ENCODE data around the gene SAA1.

GRCh38 chr11:18229501-18229900 is 36.6 kb upstream of the SAA1 start:
- TF ChIP-seq, protein P1, sequence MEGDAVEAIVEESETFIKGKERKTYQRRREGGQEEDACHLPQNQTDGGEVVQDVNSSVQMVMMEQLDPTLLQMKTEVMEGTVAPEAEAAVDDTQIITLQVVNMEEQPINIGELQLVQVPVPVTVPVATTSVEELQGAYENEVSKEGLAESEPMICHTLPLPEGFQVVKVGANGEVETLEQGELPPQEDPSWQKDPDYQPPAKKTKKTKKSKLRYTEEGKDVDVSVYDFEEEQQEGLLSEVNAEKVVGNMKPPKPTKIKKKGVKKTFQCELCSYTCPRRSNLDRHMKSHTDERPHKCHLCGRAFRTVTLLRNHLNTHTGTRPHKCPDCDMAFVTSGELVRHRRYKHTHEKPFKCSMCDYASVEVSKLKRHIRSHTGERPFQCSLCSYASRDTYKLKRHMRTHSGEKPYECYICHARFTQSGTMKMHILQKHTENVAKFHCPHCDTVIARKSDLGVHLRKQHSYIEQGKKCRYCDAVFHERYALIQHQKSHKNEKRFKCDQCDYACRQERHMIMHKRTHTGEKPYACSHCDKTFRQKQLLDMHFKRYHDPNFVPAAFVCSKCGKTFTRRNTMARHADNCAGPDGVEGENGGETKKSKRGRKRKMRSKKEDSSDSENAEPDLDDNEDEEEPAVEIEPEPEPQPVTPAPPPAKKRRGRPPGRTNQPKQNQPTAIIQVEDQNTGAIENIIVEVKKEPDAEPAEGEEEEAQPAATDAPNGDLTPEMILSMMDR (IDR thresholded peaks at IDR 0.05; ENCODE audit: insufficient read depth, low read length): no peak
- TF ChIP-seq POLR2AphosphoS5 (IDR thresholded peaks at IDR 0.05; ENCODE audit: low read depth) (no peak), GABPA (IDR thresholded peaks at IDR 0.05; ENCODE audit: low read depth) (no peak), REST (IDR thresholded peaks at IDR 0.05; ENCODE audit: insufficient replicate concordance, low read depth) (no peak)
